M059J (cell line): ENCODE data around the gene RSRC1. TPM values are rescaled to one million over a fixed set of nuclear protein-coding genes. Genes with fewer than 3 reads are reported as not detected.
"Not testable (repeated sequence)": the region's sequence is repeated elsewhere in the genome, so short reads cannot be mapped to it uniquely, and the experiment has no call there.

Experiments
- DNase-seq: peaks from one replicate; pipeline ENCODE4 v3.0.0-alpha.2; 2012; ENCODE audit warnings: low read depth
- total RNA-seq: library from RNA; depleted of rRNA; stranded (reverse); fragments of >200 nt; shearing (Covaris generic); gene quantifications from 2 replicates; pipeline ENCODE4 v1.2.3, GENCODE V29; 2014

RSRC1 gene
- total RNA-seq, 1 experiment from 2014 or later, result 61.0 TPM

GRCh38 chr3:158404131-158404718 lies 294.3 kb downstream of the RSRC1 start:
- no peak for DNase-seq

DNA sequence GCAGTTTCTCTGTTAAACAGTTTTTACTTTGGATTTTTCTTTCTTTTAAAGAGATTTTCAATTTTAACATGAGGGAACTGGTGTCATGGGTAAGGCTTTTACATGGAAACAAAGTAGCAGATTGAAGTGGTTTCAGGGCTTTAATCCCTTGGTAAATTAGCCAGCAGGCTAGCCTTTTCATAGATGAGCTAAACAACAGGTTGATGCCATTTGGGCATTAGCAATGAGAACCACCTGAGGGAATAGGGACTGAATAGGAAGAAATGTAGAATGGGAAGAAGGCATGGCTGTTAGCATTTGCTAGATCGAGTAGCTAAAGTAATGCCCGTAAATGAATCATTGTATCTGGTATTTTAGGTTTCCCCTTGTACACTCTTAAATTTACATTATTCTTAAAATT lies 295.6 kb downstream of the RSRC1 start:
- DNase-seq, result no peak

GRCh38 chr3:158407844-158408517 lies 298.1 kb downstream of the RSRC1 start:
- DNase-seq, result no peak

DNA sequence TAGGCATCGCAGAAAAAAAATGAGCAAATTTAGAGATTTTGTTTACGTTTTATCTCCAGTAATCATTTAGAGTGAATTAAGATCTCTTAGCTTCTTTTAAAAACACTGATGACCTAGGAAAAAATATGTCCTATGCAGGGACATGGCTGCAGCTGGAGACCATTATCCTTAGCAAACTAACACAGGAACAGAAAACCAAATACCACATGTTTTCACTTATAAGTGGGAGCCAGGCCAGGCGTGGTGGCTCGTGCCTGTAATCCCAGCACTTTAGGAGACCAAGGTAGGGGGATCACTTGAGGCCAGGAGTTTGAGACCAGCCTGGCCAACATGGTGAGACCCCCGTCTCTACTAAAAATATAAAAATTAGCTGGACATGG lies 298.6 kb downstream of the RSRC1 start:
- not testable (repeated sequence) for DNase-seq

GRCh38 chr3:158418035-158418434 lies 308.1 kb downstream of the RSRC1 start:
- DNase-seq, result no peak

GRCh38 chr3:158419820-158420653 lies 310.1 kb downstream of the RSRC1 start:
- no peak for DNase-seq

DNA sequence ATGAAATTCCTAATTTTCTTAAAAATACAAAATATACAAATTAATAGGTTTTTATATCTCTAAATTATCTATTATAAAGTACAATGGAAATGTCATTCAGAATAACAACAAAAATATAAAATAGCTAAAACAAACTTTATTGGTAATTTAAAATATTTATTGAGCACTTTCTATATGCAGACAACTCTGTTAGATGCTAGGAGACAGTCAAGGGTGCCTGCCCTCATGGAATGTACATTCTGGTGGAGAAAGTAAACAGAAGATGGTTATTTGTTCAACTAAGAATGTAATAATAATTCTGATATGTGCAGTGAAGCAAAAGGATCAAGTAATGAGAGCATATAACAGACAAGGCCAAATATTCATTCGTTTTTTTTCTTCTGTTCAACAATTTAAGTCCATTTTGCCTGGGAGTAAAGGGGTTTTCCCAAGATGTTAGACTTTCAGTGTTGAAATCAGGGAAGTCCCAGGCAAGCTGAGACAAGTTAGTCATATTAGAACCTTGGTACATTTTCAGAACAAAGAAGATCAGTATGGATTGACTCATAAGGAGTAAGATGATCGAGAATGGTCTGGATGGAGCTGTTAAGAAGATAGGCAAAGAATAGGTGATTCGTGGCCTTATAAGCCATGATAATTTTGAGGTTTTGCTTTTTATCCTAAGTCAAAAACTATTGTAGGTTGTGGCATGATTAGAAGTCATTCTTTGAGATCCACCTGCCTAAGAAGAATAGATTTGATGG lies 310.9 kb downstream of the RSRC1 start:
- peak; percentile 42 for DNase-seq

DNA sequence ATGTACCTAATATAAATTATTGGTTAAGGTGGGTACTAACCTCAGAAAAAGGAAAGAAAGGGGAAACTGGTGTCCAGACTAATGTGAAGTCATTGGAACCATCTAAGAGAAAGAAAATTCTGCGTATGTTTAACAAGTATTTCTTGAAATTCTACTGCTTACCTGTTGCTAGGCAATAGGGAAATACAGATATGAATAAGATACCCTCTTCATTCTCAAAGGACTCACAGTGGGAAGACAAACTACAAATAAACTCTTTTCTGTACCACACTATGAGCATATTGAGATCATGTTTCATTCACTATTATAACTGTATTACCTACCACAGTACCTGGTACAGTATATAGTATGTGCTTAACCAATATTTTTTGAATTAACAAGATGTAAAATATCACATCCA lies 320.6 kb downstream of the RSRC1 start:
- DNase-seq, result peak; percentile 26

DNA sequence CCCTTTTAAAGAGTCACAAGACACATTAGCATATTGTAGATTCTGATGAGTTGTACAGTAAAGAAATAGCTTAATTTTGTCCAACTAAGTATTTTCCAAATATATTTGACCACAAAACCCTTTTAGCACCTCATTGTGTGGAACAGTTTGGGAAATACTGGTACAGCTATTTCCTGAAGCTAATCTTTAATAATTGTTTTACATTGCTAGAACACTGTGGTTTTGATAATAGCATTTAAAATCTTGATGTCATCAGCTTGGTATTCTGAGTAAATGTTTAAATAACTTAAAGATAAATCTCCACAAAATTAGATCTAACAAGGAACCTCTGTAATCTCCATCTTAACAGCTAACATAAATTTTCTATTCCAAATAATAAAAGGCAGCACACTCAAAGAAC lies 321.1 kb downstream of the RSRC1 start:
- DNase-seq, result peak; percentile 3

DNA sequence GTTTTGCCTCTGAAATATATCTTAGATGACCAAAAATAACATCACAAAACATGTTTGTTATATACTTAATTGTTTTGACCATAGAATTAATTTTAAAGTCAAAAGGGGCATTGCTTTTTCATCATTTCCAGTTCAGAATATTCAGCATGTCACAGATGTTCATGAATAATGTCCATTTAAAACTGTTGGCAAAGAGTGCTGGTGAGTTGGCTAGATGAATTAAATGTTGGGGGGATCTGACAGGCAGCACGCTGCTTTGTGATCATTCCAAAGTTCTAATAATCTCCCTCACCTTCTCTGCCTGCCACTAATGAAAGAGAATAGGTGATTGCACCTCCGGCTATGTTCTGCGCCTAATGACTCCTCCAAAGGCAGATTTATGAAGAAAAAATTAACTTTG lies 321.9 kb downstream of the RSRC1 start:
- DNase-seq, result no peak

GRCh38 chr3:158434412-158435038 lies 324.6 kb downstream of the RSRC1 start:
- DNase-seq, result peak; percentile 79

GRCh38 chr3:158443632-158444031 lies 333.7 kb downstream of the RSRC1 start:
- no peak for DNase-seq

GRCh38 chr3:158447408-158447807 lies 337.5 kb downstream of the RSRC1 start:
- no peak for DNase-seq

DNA sequence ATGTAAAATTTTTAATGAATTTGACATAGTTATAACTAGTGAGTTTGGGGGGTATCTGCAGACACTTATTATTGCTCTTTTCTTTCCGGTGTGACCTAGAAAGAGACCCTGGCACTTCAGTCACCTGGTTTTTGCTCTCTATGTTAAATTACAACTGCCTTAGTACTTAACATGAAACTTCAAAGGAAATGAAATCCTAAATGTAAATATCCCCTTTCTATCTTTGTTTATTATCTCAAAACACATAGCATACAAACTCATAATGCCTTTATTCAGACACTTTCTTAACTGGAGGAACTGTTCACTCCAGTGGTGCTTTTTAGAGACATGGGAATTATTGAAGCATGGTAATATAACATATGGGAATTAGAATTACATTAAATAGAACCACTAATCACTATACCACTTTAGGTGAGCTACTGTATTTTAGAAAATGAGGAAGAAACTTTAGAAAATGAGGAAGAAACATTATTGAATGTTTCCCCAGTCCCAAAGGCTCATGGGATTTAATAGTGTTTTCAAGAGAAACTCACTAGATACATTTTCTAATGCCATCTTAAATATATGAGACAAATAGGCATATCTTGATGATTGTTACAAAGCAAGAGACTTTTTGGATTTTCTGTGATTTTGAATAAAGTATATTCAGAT lies 341.6 kb downstream of the RSRC1 start:
- DNase-seq, result no peak

- no peak for DNase-seq
These were observed 342.4 kb downstream of the RSRC1 start for GRCh38 chr3:158452334-158452733.

DNA sequence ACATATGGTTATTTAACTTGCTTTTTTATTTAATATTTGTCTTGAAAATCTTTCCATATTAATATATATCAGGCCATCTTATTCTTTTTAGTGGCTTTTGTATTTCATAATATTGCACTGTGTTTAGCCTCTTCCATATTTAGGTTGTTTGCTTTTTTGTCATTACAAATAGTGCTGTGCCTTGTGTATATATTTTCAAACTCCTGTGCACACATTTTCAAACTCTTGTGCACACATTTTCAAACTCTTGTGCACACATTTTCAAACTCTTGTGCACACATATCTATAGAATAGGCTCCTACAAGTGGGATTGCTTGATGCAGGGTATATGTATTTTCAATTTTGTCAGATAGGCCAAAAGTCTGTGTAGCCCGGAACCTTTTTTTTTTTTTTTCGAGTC lies 343.1 kb downstream of the RSRC1 start:
- DNase-seq, result no peak

- DNase-seq, result no peak
These were observed 344.0 kb downstream of the RSRC1 start for GRCh38 chr3:158453865-158454264.

DNA sequence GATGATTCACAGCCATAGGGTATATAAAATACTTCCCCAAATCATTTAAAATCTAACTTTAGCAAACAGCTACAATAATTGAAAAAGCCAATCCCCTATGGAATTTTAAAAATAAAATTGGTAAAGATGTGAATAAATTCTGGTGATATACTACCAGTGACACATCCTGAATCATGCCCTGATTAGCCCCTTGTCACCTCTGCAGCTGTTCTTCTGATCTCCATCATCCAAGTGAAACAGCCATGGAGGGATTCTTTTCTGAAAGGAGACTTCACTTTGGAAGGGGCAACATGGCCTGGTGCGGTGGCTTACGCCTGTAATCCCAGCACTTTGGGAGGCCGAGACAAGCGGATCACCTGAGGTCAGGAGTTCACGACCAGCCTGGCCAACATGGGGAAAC lies 345.5 kb downstream of the RSRC1 start:
- DNase-seq, result no peak

DNA sequence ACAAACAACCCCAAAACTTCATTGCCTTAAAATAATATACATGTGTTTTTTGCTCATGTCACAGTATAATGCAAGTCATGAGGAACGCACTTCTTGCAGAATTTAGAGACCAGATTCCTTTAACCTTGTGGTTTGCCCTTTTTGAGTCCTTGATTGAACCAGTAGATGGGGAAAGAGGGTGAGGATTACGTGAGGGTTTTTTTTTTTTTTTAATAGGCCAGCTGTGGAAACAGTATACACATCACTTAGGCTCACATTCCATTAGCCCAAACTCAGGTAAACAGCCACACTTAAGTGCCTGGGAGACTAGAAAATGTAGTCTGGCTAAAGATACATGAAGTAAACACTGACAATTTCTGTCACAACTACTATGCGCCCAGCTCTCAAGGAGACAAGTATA lies 346.2 kb downstream of the RSRC1 start:
- peak; percentile 12 for DNase-seq

- peak; percentile 9 for DNase-seq
These were observed 348.6 kb downstream of the RSRC1 start for GRCh38 chr3:158458464-158458863.

DNA sequence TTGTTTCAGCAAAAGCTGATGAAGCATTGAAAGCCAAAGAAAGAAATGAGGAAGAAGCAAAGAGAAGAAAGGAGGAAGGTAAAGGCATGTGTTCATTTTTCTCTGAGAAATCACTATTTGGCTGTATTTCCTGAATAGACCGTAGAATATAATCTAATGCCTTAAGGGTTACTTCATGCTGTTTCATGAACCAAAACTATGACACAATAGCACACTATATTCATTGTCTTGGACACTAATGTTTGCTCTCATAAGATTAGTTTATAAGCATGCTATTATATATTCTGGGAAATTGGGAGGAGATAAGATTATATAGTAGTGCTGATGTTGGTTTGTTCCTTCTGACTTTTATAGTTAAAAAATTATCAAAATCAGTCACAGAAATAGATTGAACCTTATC lies 351.0 kb downstream of the RSRC1 start:
- DNase-seq, result no peak
